ENCODE data around the gene PPFIA2.

PPFIA2 gene

GRCh38 chr12:81208187-81208911, 550.8 kb downstream of the PPFIA2 start:
- no peak for DNase-seq (ENCODE audit: low spot score)
